ENCODE results near the gene ZNF365.
"Not testable (repeated sequence)": the region's sequence is repeated elsewhere in the genome, so short reads cannot be mapped to it uniquely, and the experiment has no call there.

The ZNF365 gene

GRCh38 chr10:62395892-62396291 lies 21.7 kb downstream of the ZNF365 start:
- Histone ChIP-seq H3K27ac (ENCODE audit: low read length) (no peak overlapping the region), H3K36me3 (ENCODE audit: control insufficient read depth in 1 of 2, insufficient read depth in 2 of 2, low read length in 2 of 2) (no peaks in the 10 kb centered on the region), H3K4me1 (ENCODE audit: control insufficient read depth in 1 of 2, insufficient read depth in 2 of 2, low read length in 2 of 2) (no peaks in the 10 kb centered on the region), H3K27me3 (ENCODE audit: low read depth, low read length) (no peaks in the 10 kb centered on the region), H3K4me3 (ENCODE audit: low read depth in 1 of 2, low read length in 2 of 2) (no peak overlapping the region), H3K9me3 (ENCODE audit: control insufficient read depth in 1 of 2, low read length in 2 of 2) (no peaks in the 10 kb centered on the region)

- no peak overlapping the region for H3K27ac ChIP-seq (ENCODE audit: low read length)
- H3K4me3 ChIP-seq (ENCODE audit: low read depth in 1 of 2, low read length in 2 of 2), result no peak overlapping the region
- H3K4me1 ChIP-seq (ENCODE audit: control insufficient read depth in 1 of 2, insufficient read depth in 2 of 2, low read length in 2 of 2), result no peaks in the 10 kb centered on the region
- no peaks in the 10 kb centered on the region for H3K36me3 ChIP-seq (ENCODE audit: control insufficient read depth in 1 of 2, insufficient read depth in 2 of 2, low read length in 2 of 2)
- no peaks in the 10 kb centered on the region for H3K27me3 ChIP-seq (ENCODE audit: low read depth, low read length)
- H3K9me3 ChIP-seq (ENCODE audit: control insufficient read depth in 1 of 2, low read length in 2 of 2), result no peaks in the 10 kb centered on the region
Observed at GRCh38 chr10:62396864-62397263, 22.7 kb downstream of the ZNF365 start.

- H3K9me3 ChIP-seq (ENCODE audit: control insufficient read depth in 1 of 2, low read length in 2 of 2), result no peaks in the 10 kb centered on the region
- no peaks in the 10 kb centered on the region for H3K27me3 ChIP-seq (ENCODE audit: low read depth, low read length)
- H3K4me1 ChIP-seq (ENCODE audit: control insufficient read depth in 1 of 2, insufficient read depth in 2 of 2, low read length in 2 of 2), result no peaks in the 10 kb centered on the region
- no peak overlapping the region for H3K27ac ChIP-seq (ENCODE audit: low read length)
- no peaks in the 10 kb centered on the region for H3K36me3 ChIP-seq (ENCODE audit: control insufficient read depth in 1 of 2, insufficient read depth in 2 of 2, low read length in 2 of 2)
- H3K4me3 ChIP-seq (ENCODE audit: low read depth in 1 of 2, low read length in 2 of 2), result no peak overlapping the region
Observed at GRCh38 chr10:62399211-62399610, 25.0 kb downstream of the ZNF365 start.

- Histone ChIP-seq H3K27ac (ENCODE audit: low read length) (no peak overlapping the region), H3K4me1 (ENCODE audit: control insufficient read depth in 1 of 2, insufficient read depth in 2 of 2, low read length in 2 of 2) (no peaks in the 10 kb centered on the region), H3K4me3 (ENCODE audit: low read depth in 1 of 2, low read length in 2 of 2) (no peak overlapping the region), H3K9me3 (ENCODE audit: control insufficient read depth in 1 of 2, low read length in 2 of 2) (peaks cover 0 to 3% of the 10 kb centered on the region in 2 donors), H3K27me3 (ENCODE audit: low read depth, low read length) (no peaks in the 10 kb centered on the region), H3K36me3 (ENCODE audit: control insufficient read depth in 1 of 2, insufficient read depth in 2 of 2, low read length in 2 of 2) (no peaks in the 10 kb centered on the region)
Observed at GRCh38 chr10:62402508-62402907, 28.3 kb downstream of the ZNF365 start.

- H3K27ac ChIP-seq (ENCODE audit: low read length); H3K4me3 ChIP-seq (ENCODE audit: low read depth in 1 of 2, low read length in 2 of 2); H3K27me3 ChIP-seq (ENCODE audit: low read depth, low read length); H3K36me3 ChIP-seq (ENCODE audit: control insufficient read depth in 1 of 2, insufficient read depth in 2 of 2, low read length in 2 of 2); H3K4me1 ChIP-seq (ENCODE audit: control insufficient read depth in 1 of 2, insufficient read depth in 2 of 2, low read length in 2 of 2): not testable (repeated sequence)
- H3K9me3 ChIP-seq (ENCODE audit: control insufficient read depth in 1 of 2, low read length in 2 of 2), result peaks cover 0 to 12% of the 10 kb centered on the region in 2 donors
Observed at GRCh38 chr10:62410528-62410927, 36.4 kb downstream of the ZNF365 start.

- not testable (repeated sequence) for H3K27me3 ChIP-seq (ENCODE audit: low read depth, low read length); H3K27ac ChIP-seq (ENCODE audit: low read length); H3K36me3 ChIP-seq (ENCODE audit: control insufficient read depth in 1 of 2, insufficient read depth in 2 of 2, low read length in 2 of 2); H3K4me3 ChIP-seq (ENCODE audit: low read depth in 1 of 2, low read length in 2 of 2); H3K4me1 ChIP-seq (ENCODE audit: control insufficient read depth in 1 of 2, insufficient read depth in 2 of 2, low read length in 2 of 2)
- H3K9me3 ChIP-seq (ENCODE audit: control insufficient read depth in 1 of 2, low read length in 2 of 2), result peaks cover 0 to 12% of the 10 kb centered on the region in 2 donors
Observed at GRCh38 chr10:62410934-62411333, 36.8 kb downstream of the ZNF365 start.

GRCh38 chr10:62413048-62413447 lies 38.9 kb downstream of the ZNF365 start:
- H3K9me3 ChIP-seq (ENCODE audit: control insufficient read depth in 1 of 2, low read length in 2 of 2), result peaks cover 0 to 4% of the 10 kb centered on the region in 2 donors
- H3K4me1 ChIP-seq (ENCODE audit: control insufficient read depth in 1 of 2, insufficient read depth in 2 of 2, low read length in 2 of 2), result no peaks in the 10 kb centered on the region
- no peak overlapping the region for H3K4me3 ChIP-seq (ENCODE audit: low read depth in 1 of 2, low read length in 2 of 2)
- no peaks in the 10 kb centered on the region for H3K27me3 ChIP-seq (ENCODE audit: low read depth, low read length)
- H3K36me3 ChIP-seq (ENCODE audit: control insufficient read depth in 1 of 2, insufficient read depth in 2 of 2, low read length in 2 of 2), result no peaks in the 10 kb centered on the region
- no peak overlapping the region for H3K27ac ChIP-seq (ENCODE audit: low read length)

- Histone ChIP-seq H3K4me3 (ENCODE audit: low read depth in 1 of 2, low read length in 2 of 2) (no peak overlapping the region), H3K27ac (ENCODE audit: low read length) (no peak overlapping the region), H3K4me1 (ENCODE audit: control insufficient read depth in 1 of 2, insufficient read depth in 2 of 2, low read length in 2 of 2) (no peaks in the 10 kb centered on the region), H3K27me3 (ENCODE audit: low read depth, low read length) (no peaks in the 10 kb centered on the region), H3K9me3 (ENCODE audit: control insufficient read depth in 1 of 2, low read length in 2 of 2) (peaks cover 0 to 3% of the 10 kb centered on the region in 2 donors), H3K36me3 (ENCODE audit: control insufficient read depth in 1 of 2, insufficient read depth in 2 of 2, low read length in 2 of 2) (no peaks in the 10 kb centered on the region)
Observed at GRCh38 chr10:62413652-62414051, 39.5 kb downstream of the ZNF365 start.

GRCh38 chr10:62414359-62414758 lies 40.2 kb downstream of the ZNF365 start:
- no peaks in the 10 kb centered on the region for H3K36me3 ChIP-seq (ENCODE audit: control insufficient read depth in 1 of 2, insufficient read depth in 2 of 2, low read length in 2 of 2)
- H3K4me3 ChIP-seq (ENCODE audit: low read depth in 1 of 2, low read length in 2 of 2), result no peak overlapping the region
- H3K9me3 ChIP-seq (ENCODE audit: control insufficient read depth in 1 of 2, low read length in 2 of 2), result peaks cover 0 to 3% of the 10 kb centered on the region in 2 donors
- H3K27ac ChIP-seq (ENCODE audit: low read length), result no peak overlapping the region
- H3K27me3 ChIP-seq (ENCODE audit: low read depth, low read length), result no peaks in the 10 kb centered on the region
- no peaks in the 10 kb centered on the region for H3K4me1 ChIP-seq (ENCODE audit: control insufficient read depth in 1 of 2, insufficient read depth in 2 of 2, low read length in 2 of 2)

GRCh38 chr10:62422068-62422590 lies 48.0 kb downstream of the ZNF365 start:
- no peak overlapping the region for H3K27ac ChIP-seq (ENCODE audit: low read length)
- no peaks in the 10 kb centered on the region for H3K27me3 ChIP-seq (ENCODE audit: low read depth, low read length)
- no peak overlapping the region for H3K4me3 ChIP-seq (ENCODE audit: low read depth in 1 of 2, low read length in 2 of 2)
- no peaks in the 10 kb centered on the region for H3K36me3 ChIP-seq (ENCODE audit: control insufficient read depth in 1 of 2, insufficient read depth in 2 of 2, low read length in 2 of 2)
- no peaks in the 10 kb centered on the region for H3K4me1 ChIP-seq (ENCODE audit: control insufficient read depth in 1 of 2, insufficient read depth in 2 of 2, low read length in 2 of 2)
- no peaks in the 10 kb centered on the region for H3K9me3 ChIP-seq (ENCODE audit: control insufficient read depth in 1 of 2, low read length in 2 of 2)

GRCh38 chr10:62424026-62424425 lies 49.9 kb downstream of the ZNF365 start:
- Histone ChIP-seq H3K4me3 (ENCODE audit: low read depth in 1 of 2, low read length in 2 of 2) (no peak overlapping the region), H3K27ac (ENCODE audit: low read length) (no peak overlapping the region), H3K27me3 (ENCODE audit: low read depth, low read length) (no peaks in the 10 kb centered on the region), H3K4me1 (ENCODE audit: control insufficient read depth in 1 of 2, insufficient read depth in 2 of 2, low read length in 2 of 2) (no peaks in the 10 kb centered on the region), H3K36me3 (ENCODE audit: control insufficient read depth in 1 of 2, insufficient read depth in 2 of 2, low read length in 2 of 2) (no peaks in the 10 kb centered on the region), H3K9me3 (ENCODE audit: control insufficient read depth in 1 of 2, low read length in 2 of 2) (no peaks in the 10 kb centered on the region)

GRCh38 chr10:62426086-62426485 lies 51.9 kb downstream of the ZNF365 start:
- no peaks in the 10 kb centered on the region for H3K9me3 ChIP-seq (ENCODE audit: control insufficient read depth in 1 of 2, low read length in 2 of 2)
- no peak overlapping the region for H3K27ac ChIP-seq (ENCODE audit: low read length)
- H3K4me3 ChIP-seq (ENCODE audit: low read depth in 1 of 2, low read length in 2 of 2), result no peak overlapping the region
- no peaks in the 10 kb centered on the region for H3K4me1 ChIP-seq (ENCODE audit: control insufficient read depth in 1 of 2, insufficient read depth in 2 of 2, low read length in 2 of 2)
- H3K27me3 ChIP-seq (ENCODE audit: low read depth, low read length), result no peaks in the 10 kb centered on the region
- no peaks in the 10 kb centered on the region for H3K36me3 ChIP-seq (ENCODE audit: control insufficient read depth in 1 of 2, insufficient read depth in 2 of 2, low read length in 2 of 2)

Data from muscle layer of duodenum (tissue), 2 donors.